NCI-H1417 treated with DMSO at 0.1 percent for 48 hours (cell line): ENCODE measurements around the gene ACOT6.
"Not testable (repeated sequence)": the region's sequence is repeated elsewhere in the genome, so short reads cannot be mapped to it uniquely, and the experiment has no call there.

Experiments used
- DNase-seq: peaks from one replicate; lab custom pipeline; 2025; lab: John Stamatoyannopoulos, UW

ACOT6 gene

GRCh38 chr14:73651005-73651404 is 38.7 kb downstream of the ACOT6 start:
- DNase-seq, result no peak

GRCh38 chr14:73655851-73656250 is 43.5 kb downstream of the ACOT6 start:
- DNase-seq, result no peak

GRCh38 chr14:73659202-73659601 is 46.9 kb downstream of the ACOT6 start:
- not testable (repeated sequence) for DNase-seq

- DNase-seq, result no peak
Measured at GRCh38 chr14:73660511-73660910, 48.2 kb downstream of the ACOT6 start.

- no peak for DNase-seq
Measured at GRCh38 chr14:73661872-73662271, 49.6 kb downstream of the ACOT6 start.

GRCh38 chr14:73662487-73662943 is 50.2 kb downstream of the ACOT6 start:
- DNase-seq, result no peak

- DNase-seq, result no peak
Measured at GRCh38 chr14:73663548-73664212, 51.4 kb downstream of the ACOT6 start.

- DNase-seq, result no peak
Measured at GRCh38 chr14:73665130-73665529, 52.8 kb downstream of the ACOT6 start.

GRCh38 chr14:73666583-73666982 is 54.3 kb downstream of the ACOT6 start:
- DNase-seq, result no peak

- DNase-seq, result no peak
Measured at GRCh38 chr14:73667854-73668253, 55.5 kb downstream of the ACOT6 start.
